Panc1 (cell line): ENCODE measurements around the gene GIPC3. TPM values are rescaled to one million over a fixed set of nuclear protein-coding genes. Genes with fewer than 3 reads are reported as not detected.
"Not testable (repeated sequence)": the region's sequence is repeated elsewhere in the genome, so short reads cannot be mapped to it uniquely, and the experiment has no call there.

Experiments
- ATAC-seq: fragments of 200-7000 bp; cut with Tn5 transposase; 2 replicates; pipeline ENCODE4 v1.9.1; 2020; ENCODE audit warnings: mild to moderate bottlenecking, moderate library complexity
- BruUV-seq: library from RNA; stranded (reverse); fragments of 400-500 nt; replicated peaks from 2 replicates; lab custom pipeline; 2021; lab: Mats Ljungman, UMichigan
- CTCF ChIA-PET: fragments of 300-600 bp; sonication (Branson Sonifier 250); formaldehyde crosslinking; loops from one replicate; lab custom pipeline; 2022; ENCODE audit warnings: antibody characterized with exemption; lab: Charles Lee
- POLR2A ChIA-PET: fragments of 300-600 bp; sonication (Branson Sonifier 250); formaldehyde crosslinking; loops from one replicate; lab custom pipeline; 2022; ENCODE audit warnings: antibody characterized with exemption; lab: Charles Lee
- DNase-seq: peaks from one replicate; pipeline ENCODE4 v3.0.0-alpha.2; 2010; ENCODE audit warnings: low read depth, low spot score
- H3K27ac ChIP-seq: 2 replicates; pipeline ENCODE4 v1.5.1; 2011; ENCODE audit warnings: mild to moderate bottlenecking, low read length, inconsistent platforms
- H3K27me3 ChIP-seq: fragments of 200-500 bp; sonication (Bioruptor generic); 2 replicates; pipeline ENCODE4 v1.6.0; 2014; ENCODE audit warnings: low read length, inconsistent platforms; ENCODE audit not compliant: control insufficient read depth, insufficient read depth
- H3K36me3 ChIP-seq: fragments of 200-500 bp; sonication (Bioruptor generic); 2 replicates; pipeline ENCODE4 v1.5.1; 2014; ENCODE audit warnings: inconsistent platforms, mild to moderate bottlenecking, low read length, moderate library complexity; ENCODE audit not compliant: control insufficient read depth, insufficient read depth
- H3K4me1 ChIP-seq: 2 replicates; pipeline ENCODE4 v1.5.1; 2011; ENCODE audit warnings: inconsistent platforms, mild to moderate bottlenecking, low read length, moderate library complexity; ENCODE audit not compliant: control insufficient read depth, insufficient read depth
- H3K4me3 ChIP-seq, 2 experiments: 2 replicates each; pipeline ENCODE4 v1.5.1; 2011 to 2012; ENCODE audit warnings: low read depth in 2 of 2, low read length in 2 of 2, mild to moderate bottlenecking in 2 of 2, inconsistent platforms in 1 of 2, moderate library complexity in 1 of 2
- H3K9me3 ChIP-seq: fragments of 200-500 bp; sonication (Bioruptor generic); 2 replicates; pipeline ENCODE4 v1.5.1; 2014; ENCODE audit warnings: low read depth, mild to moderate bottlenecking, inconsistent platforms, low read length, moderate library complexity; ENCODE audit not compliant: control insufficient read depth, insufficient read depth
- POLR2AphosphoS5 ChIP-seq: IDR thresholded peaks from 2 replicates; pipeline ENCODE4 v1.6.1; 2012; ENCODE audit warnings: mild to moderate bottlenecking, low read depth, low read length, moderate library complexity
- SIN3A ChIP-seq: IDR thresholded peaks from 2 replicates; pipeline ENCODE4 v1.6.1; 2012; ENCODE audit warnings: low read depth, mild to moderate bottlenecking, low read length, moderate library complexity, borderline replicate concordance; ENCODE audit not compliant: insufficient read depth
- TCF7L2 ChIP-seq: IDR thresholded peaks from 2 replicates; pipeline ENCODE4 v1.6.1; 2011; ENCODE audit warnings: mild to moderate bottlenecking, low read depth, low read length, inconsistent platforms
- in situ Hi-C: cut with HindIII; loops from 2 replicates; pipeline ENCODE4 v1.10.0; 2016; ENCODE audit warnings: low sequenced_read_pairs, low pct_unique_long_range_greater_than_20kb
- intact Hi-C: fragments of 100-400 bp; cut with micrococcal nuclease; formaldehyde crosslinking; loops from one replicate; pipeline ENCODE4 v1.10.0; 2022; ENCODE audit not compliant: unreplicated experiment
- total RNA-seq: library from RNA; stranded (reverse); gene quantifications from one replicate; pipeline ENCODE4 v1.2.1, GENCODE V29; 2021; ENCODE audit not compliant: unreplicated experiment
- TF ChIP-seq, protein P1 (sequence below): fragments of 450-650 bp; IDR thresholded peaks from 2 replicates; pipeline ENCODE4 v1.5.1; 2017; ENCODE audit warnings: mild to moderate bottlenecking
- TF ChIP-seq, protein P2 (sequence below), 2 experiments: IDR thresholded peaks; 2 replicates each; pipeline ENCODE4 v1.6.1; 2011 to 2012; ENCODE audit warnings: low read depth in 2 of 2, control low read depth in 1 of 2, low read length in 1 of 2, mild to moderate bottlenecking in 1 of 2, moderate library complexity in 1 of 2; ENCODE audit not compliant: insufficient read depth in 1 of 2

Gene GIPC3
- total RNA-seq, 1 experiment from 2014 or later: 0.92 TPM

DNA sequence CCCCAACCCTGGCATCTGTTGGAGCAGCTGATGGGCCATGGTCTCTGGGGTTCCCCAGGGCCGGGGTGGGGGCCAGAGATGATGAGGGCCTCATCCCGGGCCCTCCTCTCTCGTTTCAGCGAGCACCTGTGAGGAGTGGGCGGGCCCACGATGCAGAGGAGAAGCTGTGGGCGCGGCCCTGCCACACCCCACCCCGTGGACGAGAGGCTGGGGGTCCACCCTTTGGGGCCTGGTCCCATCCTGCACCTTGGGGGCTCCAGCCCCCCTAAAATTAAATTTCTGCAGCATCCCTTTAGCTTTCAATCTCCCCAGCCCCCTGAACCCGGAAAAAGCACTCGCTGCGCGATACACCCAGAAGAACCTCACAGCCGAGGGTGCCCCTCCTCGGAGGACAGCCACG lies 6.9 kb upstream of the GIPC3 start:
- in situ Hi-C loops: no loop called here
- ChIA-PET CTCF (no interaction called here), POLR2A (interaction anchor here (0.5 kb wide), 1 partner anchor 72 kb away, joined by 8 read pairs; no protein-coding TSS in a partner anchor)
- DNase-seq (no peak), ATAC-seq (no peak)
- no peaks in the 10 kb centered on the region for H3K27me3 ChIP-seq
- no peak overlapping the region for H3K27ac ChIP-seq
- no peaks in the 10 kb centered on the region for H3K4me1 ChIP-seq
- TF ChIP-seq TCF7L2 (no peak), POLR2AphosphoS5 (no peak), SIN3A (no peak)
- TF ChIP-seq, protein P1, sequence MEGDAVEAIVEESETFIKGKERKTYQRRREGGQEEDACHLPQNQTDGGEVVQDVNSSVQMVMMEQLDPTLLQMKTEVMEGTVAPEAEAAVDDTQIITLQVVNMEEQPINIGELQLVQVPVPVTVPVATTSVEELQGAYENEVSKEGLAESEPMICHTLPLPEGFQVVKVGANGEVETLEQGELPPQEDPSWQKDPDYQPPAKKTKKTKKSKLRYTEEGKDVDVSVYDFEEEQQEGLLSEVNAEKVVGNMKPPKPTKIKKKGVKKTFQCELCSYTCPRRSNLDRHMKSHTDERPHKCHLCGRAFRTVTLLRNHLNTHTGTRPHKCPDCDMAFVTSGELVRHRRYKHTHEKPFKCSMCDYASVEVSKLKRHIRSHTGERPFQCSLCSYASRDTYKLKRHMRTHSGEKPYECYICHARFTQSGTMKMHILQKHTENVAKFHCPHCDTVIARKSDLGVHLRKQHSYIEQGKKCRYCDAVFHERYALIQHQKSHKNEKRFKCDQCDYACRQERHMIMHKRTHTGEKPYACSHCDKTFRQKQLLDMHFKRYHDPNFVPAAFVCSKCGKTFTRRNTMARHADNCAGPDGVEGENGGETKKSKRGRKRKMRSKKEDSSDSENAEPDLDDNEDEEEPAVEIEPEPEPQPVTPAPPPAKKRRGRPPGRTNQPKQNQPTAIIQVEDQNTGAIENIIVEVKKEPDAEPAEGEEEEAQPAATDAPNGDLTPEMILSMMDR: no peak
- TF ChIP-seq, protein P2, sequence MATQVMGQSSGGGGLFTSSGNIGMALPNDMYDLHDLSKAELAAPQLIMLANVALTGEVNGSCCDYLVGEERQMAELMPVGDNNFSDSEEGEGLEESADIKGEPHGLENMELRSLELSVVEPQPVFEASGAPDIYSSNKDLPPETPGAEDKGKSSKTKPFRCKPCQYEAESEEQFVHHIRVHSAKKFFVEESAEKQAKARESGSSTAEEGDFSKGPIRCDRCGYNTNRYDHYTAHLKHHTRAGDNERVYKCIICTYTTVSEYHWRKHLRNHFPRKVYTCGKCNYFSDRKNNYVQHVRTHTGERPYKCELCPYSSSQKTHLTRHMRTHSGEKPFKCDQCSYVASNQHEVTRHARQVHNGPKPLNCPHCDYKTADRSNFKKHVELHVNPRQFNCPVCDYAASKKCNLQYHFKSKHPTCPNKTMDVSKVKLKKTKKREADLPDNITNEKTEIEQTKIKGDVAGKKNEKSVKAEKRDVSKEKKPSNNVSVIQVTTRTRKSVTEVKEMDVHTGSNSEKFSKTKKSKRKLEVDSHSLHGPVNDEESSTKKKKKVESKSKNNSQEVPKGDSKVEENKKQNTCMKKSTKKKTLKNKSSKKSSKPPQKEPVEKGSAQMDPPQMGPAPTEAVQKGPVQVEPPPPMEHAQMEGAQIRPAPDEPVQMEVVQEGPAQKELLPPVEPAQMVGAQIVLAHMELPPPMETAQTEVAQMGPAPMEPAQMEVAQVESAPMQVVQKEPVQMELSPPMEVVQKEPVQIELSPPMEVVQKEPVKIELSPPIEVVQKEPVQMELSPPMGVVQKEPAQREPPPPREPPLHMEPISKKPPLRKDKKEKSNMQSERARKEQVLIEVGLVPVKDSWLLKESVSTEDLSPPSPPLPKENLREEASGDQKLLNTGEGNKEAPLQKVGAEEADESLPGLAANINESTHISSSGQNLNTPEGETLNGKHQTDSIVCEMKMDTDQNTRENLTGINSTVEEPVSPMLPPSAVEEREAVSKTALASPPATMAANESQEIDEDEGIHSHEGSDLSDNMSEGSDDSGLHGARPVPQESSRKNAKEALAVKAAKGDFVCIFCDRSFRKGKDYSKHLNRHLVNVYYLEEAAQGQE (IDR thresholded peaks at IDR 0.05; ENCODE audit: insufficient read depth in 1 of 2, low read depth in 2 of 2, low read length in 1 of 2): no peak
- no peak overlapping the region for H3K4me3 ChIP-seq
- H3K36me3 ChIP-seq: peaks cover 2% of the 10 kb centered on the region; the same call in 1 of the 2 replicates
- H3K9me3 ChIP-seq: no peaks in the 10 kb centered on the region
- intact Hi-C loops: no loop called here
- TSS peak; percentile 52 for BruUV-seq

DNA sequence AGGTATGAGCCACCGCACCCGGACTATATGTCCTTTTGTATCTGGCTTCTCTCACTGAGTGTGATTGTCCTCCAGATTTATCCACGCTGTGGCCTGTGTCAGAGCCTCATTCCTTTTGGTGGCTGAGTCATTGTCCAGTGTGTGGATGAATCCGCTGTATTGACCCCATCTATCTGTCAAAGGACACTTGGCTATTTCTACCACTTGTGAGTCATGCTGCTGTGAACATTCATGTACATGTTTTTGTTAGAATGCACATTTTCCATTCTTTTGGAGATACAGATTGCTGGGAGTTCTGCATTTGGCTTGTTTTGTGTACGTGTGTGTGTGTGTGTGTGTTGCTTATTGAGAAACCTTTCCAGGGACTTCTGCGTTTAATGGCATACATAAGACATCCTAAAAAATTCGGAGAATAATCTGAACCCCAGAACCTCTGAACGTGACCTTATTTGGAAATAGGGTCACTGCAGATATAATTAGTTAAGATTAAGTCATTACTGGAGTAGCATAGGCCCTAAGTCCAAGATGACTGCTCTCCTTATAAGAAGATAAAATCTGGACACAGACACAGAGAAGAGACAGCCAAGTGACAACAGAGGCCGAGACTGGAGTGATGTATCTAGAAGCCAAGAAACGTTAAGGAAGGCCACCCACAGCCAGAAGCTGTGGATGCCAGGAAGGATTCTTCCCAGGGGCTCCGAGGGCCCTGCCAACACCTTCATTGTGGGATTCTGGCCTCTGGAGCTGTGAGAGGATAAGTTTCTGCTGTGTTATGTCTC lies 4.9 kb upstream of the GIPC3 start:
- no peak for TF ChIP-seq SIN3A
- TF ChIP-seq, protein P1: no peak
- no peak for TF ChIP-seq POLR2AphosphoS5
- no peak for TF ChIP-seq TCF7L2
- TF ChIP-seq, protein P2 (IDR thresholded peaks at IDR 0.05; ENCODE audit: insufficient read depth in 1 of 2, low read depth in 2 of 2, low read length in 1 of 2): no peak
- DNase-seq (no peak), ATAC-seq (no peak)
- BruUV-seq: no TSS peak
- CTCF ChIA-PET: interaction anchor here (0.8 kb wide), 1 partner anchor 10 kb away, joined by 5 read pairs; no protein-coding TSS in a partner anchor
- in situ Hi-C loops (no loop called here), intact Hi-C loops (no loop called here)
- Histone ChIP-seq H3K9me3 (no peaks in the 10 kb centered on the region), H3K27me3 (no peaks in the 10 kb centered on the region), H3K4me3 (no peak overlapping the region), H3K27ac (no peak overlapping the region), H3K4me1 (no peaks in the 10 kb centered on the region), H3K36me3 (no peaks in the 10 kb centered on the region)
- POLR2A ChIA-PET: no interaction called here

DNA sequence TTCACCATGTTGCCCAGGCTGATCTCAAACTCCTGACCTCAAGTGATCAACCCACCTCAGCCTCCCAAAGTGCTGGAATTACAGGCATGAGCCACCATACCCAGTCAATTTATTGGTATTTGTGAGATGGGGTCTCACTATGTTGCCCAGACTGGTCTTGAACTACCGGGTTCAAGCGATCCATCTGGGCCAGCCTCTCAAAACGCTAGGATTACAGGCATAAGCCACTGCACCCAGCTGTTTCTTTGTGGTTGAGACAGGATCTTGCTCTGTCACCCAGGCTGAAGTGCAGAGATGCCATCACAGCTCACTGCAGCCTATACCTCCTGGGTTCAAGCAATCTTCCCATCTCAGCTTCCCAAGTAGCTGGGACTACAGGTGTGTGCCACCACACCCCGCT lies 3.5 kb upstream of the GIPC3 start:
- H3K36me3 ChIP-seq, DNase-seq, H3K27ac ChIP-seq, intact Hi-C loops, H3K4me3 ChIP-seq, H3K27me3 ChIP-seq, in situ Hi-C loops, ATAC-seq, CTCF ChIA-PET, H3K4me1 ChIP-seq, H3K9me3 ChIP-seq, BruUV-seq: not testable (repeated sequence)
- POLR2A ChIA-PET: interaction anchor here (0.6 kb wide), 1 partner anchor 137 kb away, joined by 4 read pairs; no protein-coding TSS in a partner anchor
